GM18867 (cell line): ENCODE data around the gene FGGY.
"Not testable (repeated sequence)": the region's sequence is repeated elsewhere in the genome, so short reads cannot be mapped to it uniquely, and the experiment has no call there.

Experiments used
- ATAC-seq: cut with Tn5 transposase; IDR thresholded peaks from one replicate; pipeline ENCODE4 v1.9.1; 2021; ENCODE audit warnings: mild to moderate bottlenecking, moderate library complexity; ENCODE audit not compliant: unreplicated experiment

The FGGY gene

DNA sequence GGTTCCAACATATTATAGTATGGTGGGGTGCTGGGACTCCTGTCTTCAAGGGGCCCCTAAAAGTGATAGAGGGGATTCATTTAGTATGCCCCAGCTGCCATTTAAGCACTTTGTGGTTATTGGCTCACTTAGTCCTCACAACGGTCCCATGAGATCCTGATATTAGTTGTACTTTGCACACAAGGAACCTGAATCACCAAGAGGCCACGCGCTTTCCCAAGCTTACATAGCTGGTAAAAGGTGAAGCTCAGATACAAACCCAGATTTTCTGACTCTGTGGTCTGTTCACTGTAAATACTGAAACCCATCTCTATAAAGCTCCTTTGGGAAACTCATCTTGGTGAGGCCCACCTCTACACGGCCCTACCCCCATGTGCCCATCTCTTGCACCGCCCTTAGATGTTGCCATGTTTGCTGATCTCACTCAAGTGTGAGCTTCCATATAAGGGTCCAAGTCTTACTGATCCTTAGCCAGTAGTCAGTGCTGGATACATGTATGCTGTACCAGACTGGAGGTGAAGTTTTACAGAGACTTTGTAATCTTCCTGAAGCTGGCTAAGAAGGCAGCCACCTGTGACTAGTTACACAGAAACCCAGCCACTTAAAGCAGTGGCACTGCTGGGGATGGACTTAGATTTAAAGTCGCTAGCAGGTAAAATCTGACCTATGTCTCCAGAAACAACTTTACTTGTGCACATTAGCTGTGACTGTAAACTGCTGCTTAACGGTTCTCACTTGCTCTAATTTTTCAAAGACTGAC lies 393.5 kb downstream of the FGGY start:
- ATAC-seq: no peak

DNA sequence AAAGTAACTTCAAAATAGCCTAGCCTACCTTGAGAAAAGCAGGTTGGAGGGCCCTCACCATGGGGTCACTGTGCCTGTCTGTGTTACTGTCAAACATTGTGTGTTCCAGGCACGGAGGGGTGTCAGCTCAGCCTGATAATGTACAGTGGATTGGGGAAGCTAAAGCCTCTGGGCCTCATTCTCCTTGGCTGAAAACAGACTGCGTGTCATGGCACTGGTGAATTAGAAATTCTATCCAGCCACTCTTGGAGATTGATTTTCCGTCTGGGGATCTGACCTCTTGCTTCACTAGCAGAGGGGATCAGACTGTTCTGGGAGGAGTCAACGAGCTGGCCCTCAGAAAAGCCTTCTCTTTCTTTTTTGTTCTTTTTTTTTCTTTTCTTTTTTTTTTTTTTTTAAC lies 394.4 kb downstream of the FGGY start:
- no peak for ATAC-seq

DNA sequence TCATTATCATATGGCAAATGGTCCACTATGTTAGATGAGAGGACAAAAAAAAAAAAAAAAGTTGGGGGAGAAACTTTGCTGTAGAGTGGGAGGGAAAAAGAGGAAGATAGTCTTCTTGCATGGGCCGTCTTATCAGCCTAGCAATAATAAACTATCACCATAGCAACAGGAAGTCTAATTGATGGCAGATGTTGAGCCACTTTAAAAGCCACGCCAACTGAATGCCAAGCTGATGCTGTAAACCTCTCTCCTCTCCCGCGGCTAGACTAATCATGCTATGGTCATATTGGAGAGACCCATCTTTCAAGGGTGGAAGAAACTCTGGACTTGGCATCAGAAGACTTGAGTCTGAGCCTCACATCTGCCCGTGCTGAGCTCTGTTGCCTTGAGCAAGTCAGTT lies 395.7 kb downstream of the FGGY start:
- ATAC-seq: no peak

DNA sequence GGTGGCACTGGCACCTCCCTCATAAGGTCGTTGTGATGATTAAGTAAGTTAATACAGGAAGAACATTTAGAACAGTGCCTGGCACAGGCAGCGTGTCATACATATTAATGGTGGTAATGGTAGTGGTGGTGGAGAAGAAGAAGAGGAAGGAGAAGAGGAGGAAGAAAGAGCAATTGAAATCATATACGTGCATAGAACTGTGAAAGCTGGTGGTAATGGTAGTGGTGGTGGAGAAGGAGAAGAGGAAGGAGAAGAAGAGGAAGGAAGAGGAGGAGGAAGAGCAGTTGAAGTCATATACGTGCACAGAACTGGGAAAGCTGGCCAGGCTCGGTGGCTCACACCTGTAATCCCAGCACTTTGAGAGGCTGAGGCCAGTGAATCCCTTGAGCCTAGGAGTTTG lies 396.5 kb downstream of the FGGY start:
- no peak for ATAC-seq

DNA sequence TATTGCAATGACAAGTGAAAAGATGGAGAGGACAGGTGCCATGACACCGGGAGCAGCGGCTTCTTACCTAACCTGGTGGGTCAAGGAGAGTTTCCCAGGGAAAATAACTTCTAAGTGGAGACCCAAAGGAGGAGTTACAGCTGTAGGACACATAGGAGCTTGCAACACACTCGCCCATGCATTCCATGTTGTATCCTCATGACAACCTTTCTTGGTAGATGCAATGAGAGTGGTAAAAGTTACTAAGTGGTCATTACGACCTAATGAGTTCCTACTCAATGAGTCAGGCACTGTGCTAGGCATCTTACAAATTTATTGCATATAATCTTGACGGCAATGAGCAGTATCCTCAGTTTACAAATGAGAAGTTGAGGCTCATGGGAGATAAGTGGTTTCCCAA lies 398.4 kb downstream of the FGGY start:
- ATAC-seq: no peak

DNA sequence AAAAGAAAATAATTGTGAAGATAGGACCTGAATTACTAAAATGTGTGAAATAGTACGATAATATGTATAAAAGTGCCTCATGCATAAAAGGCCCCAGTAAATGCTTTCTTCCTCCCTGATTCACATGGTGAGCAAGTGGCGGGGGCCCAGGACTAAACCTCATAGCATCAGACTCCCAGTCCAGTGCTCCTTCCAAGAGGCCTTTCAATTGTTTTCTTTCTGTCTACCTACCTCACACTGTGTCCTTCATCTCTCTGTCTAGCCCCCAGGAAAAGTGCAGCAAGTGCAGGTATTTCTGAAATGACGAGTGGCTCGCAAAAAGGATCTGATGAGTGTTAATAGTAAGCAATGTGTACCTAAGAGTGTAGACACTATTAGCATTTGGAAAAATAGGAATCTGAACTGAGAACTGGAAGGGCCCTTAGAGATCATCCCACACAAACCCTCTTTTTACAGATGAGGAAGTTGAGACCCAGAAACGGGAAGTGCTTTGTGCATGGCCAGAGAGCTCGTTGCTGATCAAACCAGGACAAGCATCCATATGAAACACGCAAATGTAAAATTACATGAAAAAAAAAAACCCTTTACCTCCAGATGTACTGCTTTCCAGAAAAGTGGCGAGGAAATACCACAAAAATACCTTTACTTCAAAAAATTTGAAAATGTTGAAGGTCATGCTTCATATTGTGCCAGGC lies 399.7 kb downstream of the FGGY start:
- ATAC-seq: no peak

DNA sequence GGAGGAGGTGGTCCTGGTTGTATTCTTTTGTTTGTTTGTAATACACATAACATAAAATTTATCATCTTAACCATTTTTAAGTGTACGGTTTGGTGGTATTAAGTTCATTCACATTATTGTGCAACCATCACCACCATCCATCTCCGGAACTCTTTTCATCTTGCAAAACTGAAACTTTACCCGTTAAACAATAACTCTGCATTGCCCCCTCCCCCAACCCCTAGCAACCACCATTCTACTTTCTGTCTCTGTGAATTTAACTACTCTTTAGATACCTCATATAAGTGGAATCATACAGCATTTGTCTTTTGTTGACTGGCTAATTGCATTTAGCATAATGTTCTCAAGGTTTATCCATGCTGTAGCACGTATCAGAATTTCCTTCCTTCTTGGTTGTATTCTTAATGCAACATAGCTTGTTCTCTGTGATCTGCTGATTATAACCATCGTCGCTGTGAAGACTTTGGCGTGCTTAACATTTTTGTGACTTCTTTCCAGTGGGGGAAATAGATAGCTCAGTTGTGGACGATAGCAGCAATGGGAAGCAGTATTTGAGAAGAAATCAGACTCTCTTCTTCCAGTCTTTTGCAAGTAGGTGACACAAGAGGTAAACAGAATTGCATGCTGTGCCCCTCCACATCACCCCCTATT lies 400.4 kb downstream of the FGGY start:
- peak; percentile 47 for ATAC-seq

DNA sequence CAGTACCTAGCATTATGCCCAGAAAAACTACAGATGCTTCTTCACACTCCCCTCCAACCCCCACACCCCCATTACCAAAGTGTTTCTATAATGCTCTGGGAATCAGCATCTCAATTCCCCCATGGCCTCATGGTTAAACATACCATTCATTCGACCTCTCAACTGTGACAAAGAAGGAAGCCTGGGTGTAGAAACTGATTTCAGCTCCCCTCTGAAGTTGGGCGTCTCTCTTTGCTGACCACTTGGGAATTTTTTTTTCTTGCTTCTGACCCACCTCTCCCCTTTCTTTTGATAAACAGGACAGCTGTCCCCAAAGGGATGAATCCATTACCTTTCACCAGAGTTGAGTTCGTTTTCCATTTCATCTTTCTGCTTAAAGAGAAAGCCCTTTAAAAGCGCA lies 401.5 kb downstream of the FGGY start:
- ATAC-seq: no peak

DNA sequence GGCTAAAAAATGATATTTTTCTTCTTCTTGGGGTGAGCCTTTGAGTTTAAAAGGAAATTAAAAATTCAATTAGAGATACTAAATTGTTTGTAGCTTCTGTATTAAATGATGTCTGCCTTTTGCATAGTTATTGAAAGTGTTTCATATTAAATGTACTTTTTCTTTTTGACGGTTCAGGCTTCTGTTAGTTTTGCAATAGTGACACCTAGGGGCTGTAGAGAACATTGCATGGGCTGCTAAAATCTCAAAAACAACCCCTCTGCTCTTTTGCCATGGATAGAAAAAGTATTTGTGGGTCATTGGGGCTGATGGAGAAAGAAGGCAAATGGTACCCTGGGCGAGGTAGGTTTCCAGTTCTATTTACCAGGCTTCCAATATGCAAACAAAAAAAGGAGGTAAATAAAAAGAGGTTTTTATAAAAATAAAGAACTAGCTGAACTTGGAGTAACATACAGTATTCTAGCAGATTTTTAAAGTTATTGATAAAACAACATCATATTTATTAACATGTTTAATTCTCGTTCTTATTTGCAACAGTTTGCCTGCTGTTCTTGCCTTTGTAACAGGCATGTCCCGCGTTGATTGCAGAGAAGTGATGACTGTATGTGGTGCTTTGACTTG lies 402.4 kb downstream of the FGGY start:
- ATAC-seq: no peak

DNA sequence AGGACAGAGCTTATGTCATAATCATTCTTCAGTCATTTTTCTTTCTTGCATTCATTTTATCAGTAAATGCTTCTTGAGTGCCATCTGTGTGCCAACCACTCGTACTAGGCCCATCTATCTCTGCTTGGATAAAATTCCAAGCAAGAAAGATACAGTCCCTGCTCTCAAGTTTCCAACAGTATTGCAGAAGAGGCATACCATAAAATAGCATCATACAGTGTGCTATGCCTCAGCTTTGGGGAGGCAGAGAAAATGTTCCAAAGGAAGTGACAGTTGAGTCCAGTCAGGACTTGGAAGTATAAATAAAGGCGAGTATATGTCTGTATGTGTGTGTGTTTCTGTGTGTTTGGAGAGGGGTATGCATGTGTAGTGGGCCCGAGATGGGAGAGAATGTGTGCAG lies 404.5 kb downstream of the FGGY start:
- no peak for ATAC-seq

DNA sequence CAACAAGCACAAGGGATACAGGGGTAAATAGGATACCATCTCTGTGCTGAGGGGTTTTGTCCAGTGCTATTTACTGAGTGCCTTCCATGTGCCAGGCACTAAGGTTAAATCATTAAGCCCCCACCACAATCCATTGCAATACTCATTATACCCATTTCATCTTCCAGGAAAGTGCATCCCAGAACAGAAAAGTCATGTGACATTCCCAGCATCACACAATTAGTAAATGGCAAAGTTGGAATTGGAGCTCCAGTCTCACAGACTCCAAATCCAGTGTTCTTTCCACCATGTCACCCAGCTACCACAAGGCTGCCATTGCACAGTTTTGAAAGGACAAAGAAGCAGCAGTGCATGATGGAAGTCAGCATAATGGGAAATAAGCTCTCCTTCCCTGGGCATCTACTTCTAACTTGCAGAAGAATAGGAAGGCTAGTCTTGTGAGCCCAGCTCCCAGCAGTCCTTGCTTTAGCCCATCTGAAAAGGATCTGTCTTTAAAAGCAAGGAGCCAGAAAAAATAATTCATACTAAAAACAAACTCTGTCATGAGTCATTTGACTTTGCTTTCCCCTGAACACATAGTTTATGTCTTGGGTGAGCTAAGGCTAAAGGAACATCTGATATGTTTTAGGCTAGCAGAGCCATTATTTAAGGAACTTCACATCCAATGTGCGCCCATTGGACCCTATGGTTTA lies 406.5 kb downstream of the FGGY start:
- ATAC-seq: no peak

DNA sequence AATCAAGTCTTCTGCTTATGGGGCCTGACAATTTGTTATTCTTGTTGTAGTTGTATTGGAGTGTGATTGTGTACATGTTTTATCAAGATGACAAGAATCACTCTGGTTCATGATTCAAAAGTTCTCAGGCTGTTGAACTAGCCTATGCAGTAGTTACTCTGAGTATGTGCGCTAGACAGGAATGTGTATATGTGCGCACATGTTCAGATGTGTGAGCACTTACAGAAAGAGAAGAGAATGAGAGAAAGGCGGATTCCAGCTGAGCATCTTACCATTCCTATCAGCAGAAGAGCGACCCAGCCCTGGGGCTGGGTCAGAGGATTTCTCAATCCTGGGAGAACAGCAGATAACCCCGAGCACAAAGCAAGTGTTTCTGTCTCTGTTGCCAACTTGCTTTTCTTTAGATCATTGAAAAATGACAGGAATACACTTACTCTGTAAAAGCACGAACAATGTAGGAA lies 407.1 kb downstream of the FGGY start:
- ATAC-seq: no peak

DNA sequence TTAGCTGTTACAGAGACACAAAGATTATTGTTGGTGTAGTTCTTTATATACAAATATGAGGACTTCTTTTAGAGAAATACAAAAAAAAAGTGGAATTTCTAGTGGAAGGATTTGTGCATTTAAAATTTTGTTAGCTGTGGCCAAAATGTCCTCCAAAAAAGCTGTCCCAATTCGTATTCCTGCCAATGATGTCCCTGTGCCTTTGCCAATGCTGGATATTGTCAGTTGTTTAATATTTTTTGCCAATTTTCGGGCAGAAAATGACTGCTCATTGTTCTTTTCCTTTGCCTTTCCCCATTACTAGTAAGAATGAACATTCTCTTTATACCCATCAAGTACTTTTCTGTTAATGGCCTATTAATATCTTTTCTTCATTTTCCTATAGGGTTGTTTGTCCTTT lies 407.8 kb downstream of the FGGY start:
- no peak for ATAC-seq

DNA sequence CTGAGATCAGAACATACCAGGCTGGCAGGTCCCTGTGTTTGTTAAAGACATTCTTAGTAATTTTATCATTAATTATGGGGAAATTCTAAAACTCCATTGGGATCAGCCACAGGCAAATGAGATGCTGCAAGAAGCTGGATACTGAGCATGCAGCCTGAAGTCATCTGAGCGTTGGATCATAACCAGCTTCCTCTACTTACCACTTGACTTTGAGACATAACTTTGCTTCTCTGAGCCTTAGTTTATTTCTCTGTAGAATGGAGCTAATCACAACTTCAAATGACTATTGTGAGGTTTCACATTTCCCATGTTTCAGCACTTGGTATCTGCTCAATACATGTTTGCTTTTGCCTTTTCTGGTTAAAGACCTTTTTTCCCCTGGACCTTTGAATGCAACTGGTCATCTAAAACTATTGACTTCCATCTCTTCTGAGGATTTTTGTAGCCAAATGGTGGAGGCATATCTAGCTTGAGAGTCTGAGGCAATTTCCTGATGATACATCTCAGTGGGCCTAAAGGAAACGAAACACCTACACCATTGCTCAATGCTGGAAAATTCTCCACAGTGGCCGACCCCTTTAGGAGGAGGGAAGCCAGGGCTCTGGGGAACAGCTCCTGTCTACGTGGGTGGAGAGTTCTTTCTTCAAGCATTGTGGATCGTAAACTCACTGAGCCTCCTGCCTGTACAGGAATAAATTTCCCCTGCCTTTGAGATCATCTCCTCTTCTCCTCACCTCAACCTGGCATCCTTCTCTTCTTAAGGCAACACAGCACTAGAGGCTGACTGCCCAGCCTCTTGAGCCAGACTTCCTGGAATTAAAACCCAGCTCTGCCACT lies 408.8 kb downstream of the FGGY start:
- no peak for ATAC-seq

DNA sequence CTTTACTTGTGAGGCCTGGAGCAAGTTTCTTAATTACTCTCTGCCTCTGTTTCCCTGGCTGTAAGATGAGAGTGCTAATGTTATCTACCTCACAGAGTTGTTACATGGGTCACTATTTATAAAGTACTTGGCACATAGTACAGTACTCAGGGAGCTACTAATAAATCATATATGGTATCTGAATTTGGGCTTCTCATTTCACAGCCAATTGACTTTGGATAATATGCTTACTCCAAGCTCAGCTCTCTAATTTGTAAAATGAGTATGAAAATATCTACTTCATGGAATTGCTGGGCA lies 409.4 kb downstream of the FGGY start:
- ATAC-seq: no peak

DNA sequence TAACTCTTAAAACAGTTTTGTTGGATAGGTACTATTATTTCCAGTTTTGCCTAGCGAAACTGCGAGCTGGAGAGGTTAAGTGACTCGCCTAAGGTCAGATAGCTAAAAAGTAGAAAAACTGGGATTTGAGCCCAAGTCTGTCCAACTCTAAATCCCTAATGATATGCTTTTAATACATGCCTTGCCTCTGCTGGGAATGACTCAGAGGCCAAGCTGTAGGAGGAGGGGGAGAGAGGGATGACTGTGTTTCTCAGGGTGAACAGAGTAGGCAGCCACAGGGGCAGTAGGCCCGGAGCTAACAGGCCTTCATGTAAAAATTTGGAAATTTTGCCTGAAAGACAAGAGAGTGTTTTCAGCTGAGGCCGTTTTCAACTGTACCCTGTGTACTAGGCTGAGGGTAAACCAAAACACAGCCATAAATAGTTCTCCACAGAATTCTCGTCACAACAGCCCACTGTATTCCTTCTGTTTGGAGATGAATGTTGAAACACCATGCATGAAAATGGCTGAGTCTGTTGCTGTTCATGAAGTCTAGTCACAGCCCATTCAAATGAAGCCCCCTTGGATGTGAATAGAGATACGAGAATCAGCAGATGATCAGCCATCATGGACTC lies 410.4 kb downstream of the FGGY start:
- no peak for ATAC-seq

DNA sequence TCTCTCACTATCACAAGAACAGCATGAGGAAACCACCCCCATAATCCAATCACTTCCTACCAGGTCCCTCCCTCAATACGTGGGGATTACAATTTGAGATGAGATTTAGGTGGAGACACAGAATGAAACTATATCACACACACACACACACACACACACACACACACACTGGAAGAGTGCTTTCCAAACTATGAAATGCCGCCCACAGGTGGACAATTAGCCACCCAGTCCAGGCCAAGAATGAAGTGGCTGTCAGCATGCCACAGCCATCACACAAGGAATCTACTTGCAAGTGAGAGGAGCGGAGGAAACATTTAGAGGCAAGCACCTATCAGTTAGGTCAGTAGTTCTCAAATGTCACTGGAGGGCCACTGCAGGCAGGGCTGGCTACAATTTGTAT lies 412.4 kb downstream of the FGGY start:
- no peak for ATAC-seq

DNA sequence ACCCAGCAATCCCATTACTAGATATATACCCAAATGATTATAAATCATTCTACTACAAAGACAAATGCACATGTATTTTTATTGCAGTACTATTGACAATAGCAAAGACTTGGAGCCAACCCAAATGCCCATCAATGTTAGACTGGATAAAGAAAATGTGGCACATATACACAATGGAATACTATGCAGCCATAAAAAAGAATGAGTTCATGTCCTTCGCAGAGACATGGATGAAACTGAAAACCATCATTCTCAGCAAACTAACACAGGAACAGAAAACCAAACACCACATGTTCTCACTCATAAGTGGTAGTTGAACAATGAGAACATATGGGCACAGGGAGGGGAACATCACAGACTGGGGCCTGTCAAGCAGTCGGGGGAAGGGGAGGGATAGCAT lies 414.0 kb downstream of the FGGY start:
- ATAC-seq: not testable (repeated sequence)

DNA sequence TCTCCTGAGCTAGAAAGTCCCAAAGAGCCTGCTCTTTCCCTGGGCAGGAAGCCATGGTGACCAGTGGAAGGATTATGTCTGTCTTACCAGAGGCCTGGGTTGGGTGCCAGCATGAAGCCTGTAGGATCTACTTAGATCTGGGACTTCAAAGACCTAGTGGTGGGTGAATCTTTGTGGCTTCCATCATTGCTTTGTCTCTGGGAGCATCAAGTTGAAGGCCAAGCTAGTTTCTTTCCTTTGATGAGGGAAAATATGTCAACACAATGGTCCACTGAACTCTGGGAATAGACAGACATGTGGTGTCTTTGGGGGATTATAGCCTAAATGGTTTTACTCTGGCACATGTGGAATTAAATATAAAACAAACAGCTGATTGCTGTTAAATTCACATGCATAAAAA lies 417.3 kb downstream of the FGGY start:
- ATAC-seq: no peak

DNA sequence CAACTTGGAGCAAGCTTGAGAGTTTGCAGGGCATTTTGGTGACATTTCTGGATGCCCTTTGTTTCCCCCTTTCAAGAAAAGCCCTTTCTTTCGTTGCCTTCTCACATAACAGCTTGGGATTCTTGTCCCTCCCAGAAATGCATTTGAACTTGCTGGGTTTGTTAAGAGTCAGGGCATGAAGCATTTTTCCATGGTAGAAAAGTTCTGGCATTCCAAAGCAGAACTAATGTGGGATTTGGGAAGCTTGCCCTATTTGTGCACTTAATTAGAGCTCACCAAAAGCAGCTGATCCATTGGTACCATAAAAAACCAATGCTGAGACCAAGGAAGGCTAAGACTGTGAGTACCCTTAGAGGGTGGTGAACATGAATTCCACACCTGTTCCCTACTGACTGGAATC lies 418.1 kb downstream of the FGGY start:
- ATAC-seq: no peak
